ENCODE results near the gene CLRN1. TPM values are rescaled to one million over a fixed set of nuclear protein-coding genes. Genes with fewer than 3 reads are reported as not detected.

The CLRN1 gene
- total and polyA plus RNA-seq, 5 donors = not detected

DNA sequence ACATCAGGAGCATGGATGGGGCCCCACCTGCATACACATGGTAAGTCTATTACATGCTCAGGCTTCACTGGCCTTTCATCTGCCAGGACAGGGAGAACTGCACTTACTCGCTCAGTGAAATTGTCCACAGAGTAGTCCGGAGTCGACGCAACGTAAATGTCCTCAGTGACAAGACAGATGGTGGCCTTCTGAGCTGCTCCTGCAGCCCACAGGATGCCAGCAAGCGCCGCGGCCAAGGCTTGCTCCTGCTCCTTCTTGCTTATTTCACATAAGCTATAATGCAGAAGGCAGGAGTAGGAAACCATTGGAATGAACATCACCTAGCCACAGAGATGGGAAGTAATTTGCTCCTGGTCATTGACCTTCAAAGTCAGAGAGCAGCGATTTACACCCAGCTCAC is 81.7 kb downstream of the CLRN1 start:
- intact Hi-C loops (cut with DNase I) = no loop called here
- H3K27ac ChIP-seq (ENCODE audit: low read length) = no peak overlapping the region
- H3K27me3 ChIP-seq (ENCODE audit: control insufficient read depth, insufficient read depth) = no peaks in the 10 kb centered on the region
- DNase-seq (no peak), ATAC-seq (no peak)
- 89% methylated on average over 9 of the region's 9 CpGs for WGBS
- no peaks in the 10 kb centered on the region for H3K9me3 ChIP-seq (ENCODE audit: control insufficient read depth, low read length)
- H3K4me1 ChIP-seq (ENCODE audit: control insufficient read depth, insufficient read depth, low read length) = no peaks in the 10 kb centered on the region
- no peak overlapping the region for H3K4me3 ChIP-seq (ENCODE audit: low read length)

DNA sequence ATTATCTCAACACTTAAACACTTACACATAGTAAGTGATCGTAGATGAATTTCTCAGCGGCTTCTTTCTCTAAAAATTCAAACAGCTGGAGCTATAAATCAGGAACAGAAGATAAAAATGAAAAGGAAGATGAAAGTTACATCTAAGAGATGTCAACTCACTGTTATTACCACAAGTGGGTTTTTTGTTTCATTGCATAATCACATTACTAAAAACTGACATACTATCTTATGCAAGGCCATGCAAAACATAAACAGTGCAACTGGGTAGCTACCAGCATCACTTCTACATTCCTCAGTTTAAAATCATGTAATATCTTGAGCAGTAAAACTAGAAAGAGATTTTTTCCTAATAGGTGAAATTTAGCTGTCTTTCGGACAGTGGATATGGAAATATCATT is 82.2 kb downstream of the CLRN1 start:
- intact Hi-C loops (cut with DNase I) = no loop called here
- Histone ChIP-seq H3K4me3 (ENCODE audit: low read length) (no peak overlapping the region), H3K9me3 (ENCODE audit: control insufficient read depth, low read length) (no peaks in the 10 kb centered on the region), H3K27me3 (ENCODE audit: control insufficient read depth, insufficient read depth) (no peaks in the 10 kb centered on the region), H3K27ac (ENCODE audit: low read length) (no peak overlapping the region), H3K4me1 (ENCODE audit: control insufficient read depth, insufficient read depth, low read length) (no peaks in the 10 kb centered on the region)
- ATAC-seq (no peak), DNase-seq (no peak)
- 80% methylated on average over 3 of the region's 3 CpGs for WGBS

DNA sequence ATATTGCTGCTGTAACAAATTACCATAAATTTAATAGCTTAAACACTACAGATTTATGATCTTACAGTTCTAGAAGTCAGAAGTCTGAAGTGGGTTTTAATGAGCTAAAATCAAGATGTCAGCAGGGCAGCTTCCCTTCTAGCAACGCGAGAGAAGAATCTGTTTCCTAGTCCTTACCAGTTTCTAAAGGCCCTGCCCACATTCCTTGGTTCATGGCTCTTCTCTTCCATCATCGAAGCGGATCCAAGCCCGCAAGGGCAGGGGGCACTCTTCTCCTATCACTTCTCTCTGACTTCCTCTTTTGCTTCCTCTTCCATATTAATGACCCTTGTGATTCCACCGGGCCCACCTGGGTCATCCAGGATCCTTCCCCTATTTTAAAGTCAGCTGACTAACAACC is 83.4 kb downstream of the CLRN1 start:
- ATAC-seq (no peak), DNase-seq (no peak)
- H3K27me3 ChIP-seq (ENCODE audit: control insufficient read depth, insufficient read depth) = no peaks in the 10 kb centered on the region
- H3K27ac ChIP-seq (ENCODE audit: low read length) = no peak overlapping the region
- WGBS = 73% methylated on average over 6 of the region's 6 CpGs
- H3K9me3 ChIP-seq (ENCODE audit: control insufficient read depth, low read length) = no peaks in the 10 kb centered on the region
- no peak overlapping the region for H3K4me3 ChIP-seq (ENCODE audit: low read length)
- no peaks in the 10 kb centered on the region for H3K4me1 ChIP-seq (ENCODE audit: control insufficient read depth, insufficient read depth, low read length)
- intact Hi-C loops (cut with DNase I) = no loop called here

DNA sequence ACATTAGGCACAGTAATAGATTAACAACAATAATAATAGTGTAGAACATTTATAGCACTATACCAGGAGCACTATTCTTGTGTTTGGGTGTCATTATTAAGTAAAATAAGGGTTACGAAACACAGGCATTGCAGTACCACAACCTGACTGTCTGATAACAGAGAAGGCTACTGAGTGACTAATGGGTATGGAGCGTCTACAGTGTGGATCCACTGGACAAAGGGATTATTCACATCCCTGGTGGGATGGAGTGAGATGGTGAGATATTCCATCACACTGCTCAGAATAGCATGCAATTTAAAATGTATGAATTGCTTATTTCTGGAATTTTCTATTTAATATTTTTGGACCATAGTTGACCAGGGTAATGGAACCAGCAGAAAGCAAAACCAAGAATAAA is 85.5 kb downstream of the CLRN1 start:
- no peak for DNase-seq
- Histone ChIP-seq H3K4me1 (ENCODE audit: control insufficient read depth, insufficient read depth, low read length) (no peaks in the 10 kb centered on the region), H3K27ac (ENCODE audit: low read length) (no peak overlapping the region), H3K27me3 (ENCODE audit: control insufficient read depth, insufficient read depth) (no peaks in the 10 kb centered on the region), H3K4me3 (ENCODE audit: low read length) (no peak overlapping the region), H3K9me3 (ENCODE audit: control insufficient read depth, low read length) (no peaks in the 10 kb centered on the region)
- ATAC-seq = no peak
- intact Hi-C loops (cut with DNase I) = no loop called here
- WGBS = 87% methylated on average over 2 of the region's 2 CpGs

DNA sequence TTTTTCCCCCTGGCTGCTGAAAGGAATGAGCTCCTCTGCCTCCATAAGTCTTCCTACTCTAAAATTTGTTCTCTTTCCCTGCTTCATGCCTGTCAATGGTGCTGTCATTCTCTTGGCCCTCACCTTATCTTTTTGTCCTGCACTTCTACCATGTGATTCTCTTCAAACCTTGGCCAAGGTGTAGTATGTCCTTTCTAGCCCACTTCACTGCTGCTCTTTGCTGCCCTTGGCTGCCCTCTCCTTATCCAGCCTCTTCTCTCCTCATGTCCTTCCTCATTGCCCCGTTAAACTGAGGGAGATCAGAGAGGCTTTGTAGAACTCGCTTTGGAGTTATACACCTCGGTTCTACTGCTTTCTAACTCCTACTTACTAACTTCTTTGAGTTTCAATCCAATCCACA is 87.0 kb downstream of the CLRN1 start:
- no peak for DNase-seq
- intact Hi-C loops (cut with DNase I) = no loop called here
- peak in 1 of 2 donors; percentile 54 for ATAC-seq
- no peak overlapping the region for H3K4me3 ChIP-seq (ENCODE audit: low read length)
- H3K27me3 ChIP-seq (ENCODE audit: control insufficient read depth, insufficient read depth) = no peaks in the 10 kb centered on the region
- 56% methylated on average over 3 of the region's 3 CpGs for WGBS
- H3K4me1 ChIP-seq (ENCODE audit: control insufficient read depth, insufficient read depth, low read length) = no peaks in the 10 kb centered on the region
- no peaks in the 10 kb centered on the region for H3K9me3 ChIP-seq (ENCODE audit: control insufficient read depth, low read length)
- no peak overlapping the region for H3K27ac ChIP-seq (ENCODE audit: low read length)

DNA sequence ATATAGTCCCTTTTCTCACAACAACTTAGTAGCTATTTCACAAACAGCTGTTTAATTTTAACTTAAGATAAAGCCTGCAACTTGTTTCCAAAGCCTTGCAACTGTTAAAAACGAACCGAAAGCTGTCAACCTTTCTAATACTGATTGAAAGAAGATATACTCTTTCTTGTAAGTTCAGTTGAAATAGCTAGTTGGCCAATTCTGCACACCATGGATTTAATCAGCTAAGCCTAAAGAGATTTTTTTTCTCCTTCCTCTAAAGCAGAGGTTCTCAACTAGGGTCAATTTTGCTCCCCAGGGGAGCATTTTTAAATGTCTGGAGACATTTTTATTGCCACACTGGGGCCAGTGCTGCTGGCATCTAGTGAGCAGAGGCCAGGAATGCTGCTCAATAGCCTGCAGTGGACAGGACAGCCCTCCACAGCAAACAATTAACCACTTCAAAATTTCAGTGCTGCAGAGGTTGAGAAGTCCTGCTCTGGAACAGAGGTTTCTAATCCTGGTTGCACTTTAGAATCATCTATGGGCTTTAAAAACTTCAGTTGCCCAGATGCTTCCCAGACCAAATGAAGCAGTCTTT is 93.4 kb downstream of the CLRN1 start:
- DNase-seq (no peak), ATAC-seq (no peak)
- 29% methylated on average over 2 of the region's 2 CpGs for WGBS
- no peaks in the 10 kb centered on the region for H3K27me3 ChIP-seq (ENCODE audit: control insufficient read depth, insufficient read depth)
- intact Hi-C loops (cut with DNase I) = no loop called here
- H3K4me1 ChIP-seq (ENCODE audit: control insufficient read depth, insufficient read depth, low read length) = peaks cover 2% of the 10 kb centered on the region
- no peak overlapping the region for H3K4me3 ChIP-seq (ENCODE audit: low read length)
- H3K27ac ChIP-seq (ENCODE audit: low read length) = no peak overlapping the region
- no peaks in the 10 kb centered on the region for H3K9me3 ChIP-seq (ENCODE audit: control insufficient read depth, low read length)

DNA sequence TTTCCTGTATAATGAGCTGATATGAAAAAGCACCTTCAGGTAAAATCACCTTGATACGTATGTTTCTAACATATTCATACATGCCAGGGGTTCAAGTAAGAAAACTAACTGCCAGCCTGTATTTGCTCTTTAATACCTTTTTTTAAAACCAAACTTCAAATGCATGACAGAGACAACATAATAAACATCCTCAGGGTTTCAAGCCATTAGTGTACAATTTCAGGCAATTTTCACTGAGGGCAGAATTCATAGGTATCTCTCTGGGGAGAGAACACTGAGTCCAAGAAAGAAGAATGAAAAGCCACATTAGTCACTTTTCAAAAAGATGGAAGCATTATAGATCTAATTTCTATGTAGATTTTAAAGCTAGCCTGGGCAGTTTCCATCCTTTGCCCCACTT is 94.2 kb downstream of the CLRN1 start:
- DNase-seq (no peak), ATAC-seq (no peak)
- Histone ChIP-seq H3K27ac (ENCODE audit: low read length) (no peak overlapping the region), H3K9me3 (ENCODE audit: control insufficient read depth, low read length) (no peaks in the 10 kb centered on the region), H3K4me1 (ENCODE audit: control insufficient read depth, insufficient read depth, low read length) (peaks cover 2% of the 10 kb centered on the region), H3K27me3 (ENCODE audit: control insufficient read depth, insufficient read depth) (no peaks in the 10 kb centered on the region), H3K4me3 (ENCODE audit: low read length) (no peak overlapping the region)
- intact Hi-C loops (cut with DNase I) = no loop called here
- 91% methylated on average over 1 of the region's 1 CpG for WGBS

DNA sequence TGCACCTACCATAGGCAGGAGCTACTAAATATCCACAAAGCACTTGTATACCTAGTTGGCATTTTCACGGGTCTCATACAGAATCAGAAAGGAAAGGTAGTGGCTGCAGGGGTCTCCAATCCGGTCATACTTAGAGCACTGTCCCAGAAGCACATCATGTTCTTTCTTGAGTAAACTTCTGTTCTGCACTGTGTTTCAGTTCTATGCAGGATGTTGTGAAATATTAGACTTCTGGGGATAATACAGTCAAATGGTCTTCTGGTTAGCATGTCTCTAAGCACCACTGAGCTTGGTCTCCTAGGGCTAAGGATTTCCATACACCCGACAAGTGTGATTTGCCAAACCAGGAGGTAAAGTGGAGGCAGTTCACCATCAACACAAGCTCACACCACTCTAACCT is 95.2 kb downstream of the CLRN1 start:
- no peak overlapping the region for H3K4me3 ChIP-seq (ENCODE audit: low read length)
- H3K27ac ChIP-seq (ENCODE audit: low read length) = no peak overlapping the region
- H3K4me1 ChIP-seq (ENCODE audit: control insufficient read depth, insufficient read depth, low read length) = peaks cover 2% of the 10 kb centered on the region
- DNase-seq (no peak), ATAC-seq (no peak)
- no peaks in the 10 kb centered on the region for H3K27me3 ChIP-seq (ENCODE audit: control insufficient read depth, insufficient read depth)
- intact Hi-C loops (cut with DNase I) = no loop called here
- no peaks in the 10 kb centered on the region for H3K9me3 ChIP-seq (ENCODE audit: control insufficient read depth, low read length)
- 82% methylated on average over 3 of the region's 3 CpGs for WGBS

DNA sequence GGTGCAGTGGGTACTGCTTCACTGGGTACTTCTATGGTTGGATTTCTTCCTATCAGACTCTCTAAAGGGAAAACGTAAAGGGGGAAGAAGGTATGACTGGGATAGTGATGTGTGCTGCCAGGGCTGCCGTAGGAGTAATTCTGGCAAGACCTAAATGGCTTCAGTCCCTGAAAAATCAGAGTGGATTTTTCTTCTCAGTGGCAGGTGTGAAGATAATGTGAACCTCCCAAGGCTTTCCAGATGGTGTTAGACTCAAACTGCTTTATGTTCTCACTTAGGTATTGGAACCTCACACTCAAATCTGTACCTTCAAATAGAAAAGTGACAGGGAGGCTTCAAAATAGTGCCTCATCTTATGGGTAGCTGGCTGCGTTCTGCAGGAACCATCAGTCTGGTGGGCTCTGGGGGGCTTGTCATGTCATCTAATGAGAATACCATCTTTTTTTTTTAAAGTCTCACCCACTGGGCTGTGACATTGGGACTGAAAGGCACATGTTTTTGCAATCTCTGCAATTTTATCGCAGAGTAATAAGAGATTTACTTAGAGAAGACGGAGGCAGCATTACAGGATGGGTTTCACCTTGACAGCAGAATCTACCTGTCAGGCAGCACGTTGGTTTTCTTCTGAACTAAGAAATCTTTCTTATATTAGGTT is 95.8 kb downstream of the CLRN1 start:
- DNase-seq = no peak
- Histone ChIP-seq H3K9me3 (ENCODE audit: control insufficient read depth, low read length) (no peaks in the 10 kb centered on the region), H3K4me3 (ENCODE audit: low read length) (no peak overlapping the region), H3K27ac (ENCODE audit: low read length) (peak overlapping the region; percentile 4), H3K27me3 (ENCODE audit: control insufficient read depth, insufficient read depth) (no peaks in the 10 kb centered on the region), H3K4me1 (ENCODE audit: control insufficient read depth, insufficient read depth, low read length) (peaks cover 2% of the 10 kb centered on the region)
- ATAC-seq = no peak
- WGBS = 80% methylated on average over 6 of the region's 6 CpGs
- intact Hi-C loops (cut with DNase I) = no loop called here

Other genes with a start within 250 kb of the CLRN1 start
- gene SIAH2, start 209.6 kb downstream of the CLRN1 start, total RNA-seq = 10 to 100 TPM; 15.4 to 18.6 (median 18.2) TPM
- 9.9 TPM for gene SIAH2, start 209.6 kb downstream of the CLRN1 start, polyA plus RNA-seq
- gene MINDY4B, start 67.3 kb downstream of the CLRN1 start, total RNA-seq = not detected
- not detected for gene MINDY4B, start 67.3 kb downstream of the CLRN1 start, polyA plus RNA-seq
- gene MED12L, start 112.9 kb upstream of the CLRN1 start, total RNA-seq = 1 to 10 TPM in 1 of 4 donors, under 1 TPM in 3; 0.65 to 1.2 (median 0.77) TPM
- gene MED12L, start 112.9 kb upstream of the CLRN1 start, polyA plus RNA-seq = 0.25 TPM
- gene GPR171, start 230.5 kb upstream of the CLRN1 start, total RNA-seq = under 1 TPM in 3 of 4 donors, not detected in 1; 0.20 to 0.50 (median 0.39) TPM
- 0.34 TPM for gene GPR171, start 230.5 kb upstream of the CLRN1 start, polyA plus RNA-seq